ACC112 (cell line): ENCODE data around the gene TIMP3.

ENCODE experiments used
- H2AFZ ChIP-seq: fragments of 200-600 bp; sonication (generic); one replicate; pipeline ENCODE4 v1.6.0; 2017; ENCODE audit warnings: antibody characterized with exemption, low read length; ENCODE audit not compliant: unreplicated experiment
- H3K27ac ChIP-seq: fragments of 200-600 bp; sonication (generic); 2 replicates; pipeline ENCODE4 v1.5.1; 2014; ENCODE audit warnings: low read depth, mild to moderate bottlenecking, antibody characterized with exemption, low read length, moderate library complexity
- H3K27me3 ChIP-seq: fragments of 200-600 bp; sonication (generic); 2 replicates; pipeline ENCODE4 v1.6.1; 2014; ENCODE audit warnings: mild to moderate bottlenecking, antibody characterized with exemption, low read length, moderate library complexity, mixed read lengths; ENCODE audit not compliant: insufficient read depth
- H3K36me3 ChIP-seq: fragments of 200-600 bp; sonication (generic); 2 replicates; pipeline ENCODE4 v1.6.1; 2016; ENCODE audit warnings: mild to moderate bottlenecking, antibody characterized with exemption, low read length, moderate library complexity, mixed read lengths; ENCODE audit not compliant: insufficient read depth
- H3K4me1 ChIP-seq: fragments of 200-600 bp; sonication (generic); one replicate; pipeline ENCODE4 v1.6.1; 2016; ENCODE audit warnings: low read length, mixed read lengths; ENCODE audit not compliant: insufficient read depth, unreplicated experiment, control insufficient read depth
- H3K4me3 ChIP-seq: fragments of 200-600 bp; sonication (generic); 2 replicates; pipeline ENCODE4 v1.5.1; 2014; ENCODE audit warnings: mild to moderate bottlenecking, low read depth, low read length
- H3K79me2 ChIP-seq: fragments of 200-600 bp; sonication (generic); one replicate; pipeline ENCODE4 v1.6.0; 2016; ENCODE audit warnings: low read length; ENCODE audit not compliant: control insufficient read depth, unreplicated experiment, insufficient read depth

The TIMP3 gene

DNA sequence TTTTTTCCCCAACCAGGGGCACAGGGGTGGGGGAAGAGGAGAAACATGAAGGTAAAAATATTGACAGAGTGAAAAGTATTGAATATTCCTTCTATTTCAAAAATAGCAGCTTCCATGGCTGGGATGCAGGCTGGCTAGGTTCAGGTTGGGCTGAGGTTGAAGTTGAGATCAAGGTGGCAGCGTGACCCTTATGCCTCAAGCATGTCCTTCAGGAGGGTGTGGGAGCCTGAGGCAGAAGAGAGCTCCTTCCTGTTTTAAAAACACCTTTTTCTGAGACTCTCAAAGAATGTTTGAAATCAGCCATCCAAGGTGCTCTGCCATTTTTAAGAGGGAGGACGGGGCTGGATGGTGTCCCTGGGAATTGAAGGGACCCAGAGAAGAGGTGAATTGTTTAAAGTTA, 29.5 kb downstream of the TIMP3 start:
- no peak overlapping the region for H2AFZ ChIP-seq
- no peaks in the 10 kb centered on the region for H3K4me1 ChIP-seq
- H3K4me3 ChIP-seq = no peak overlapping the region
- no peaks in the 10 kb centered on the region for H3K27me3 ChIP-seq
- H3K79me2 ChIP-seq = no peaks in the 10 kb centered on the region
- no peak overlapping the region for H3K27ac ChIP-seq
- no peaks in the 10 kb centered on the region for H3K36me3 ChIP-seq

DNA sequence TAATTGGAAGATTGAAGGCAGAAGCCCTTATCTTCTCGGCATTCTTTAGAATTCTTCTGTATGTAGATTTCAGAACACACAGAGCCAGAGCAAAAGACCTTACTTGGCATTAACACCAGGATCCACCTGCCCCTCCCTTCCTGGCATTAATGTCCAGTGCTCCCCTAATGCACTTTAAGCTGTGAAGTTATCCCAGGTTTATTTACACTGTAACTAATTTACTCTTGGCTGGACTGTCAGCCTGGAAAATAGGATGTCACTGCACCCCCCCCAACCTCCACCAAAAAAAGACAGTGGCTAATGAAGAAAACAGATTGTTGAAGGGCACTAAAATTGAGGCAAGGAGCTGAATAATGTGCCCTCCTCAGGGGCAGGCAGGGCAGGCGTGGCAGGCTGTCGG, 30.1 kb downstream of the TIMP3 start:
- no peaks in the 10 kb centered on the region for H3K79me2 ChIP-seq
- no peak overlapping the region for H3K27ac ChIP-seq
- H3K36me3 ChIP-seq = no peaks in the 10 kb centered on the region
- H3K27me3 ChIP-seq = no peaks in the 10 kb centered on the region
- no peak overlapping the region for H2AFZ ChIP-seq
- no peak overlapping the region for H3K4me3 ChIP-seq
- H3K4me1 ChIP-seq = no peaks in the 10 kb centered on the region

GRCh38 chr22:32832174-32832573, 30.7 kb downstream of the TIMP3 start:
- Histone ChIP-seq H2AFZ (no peak overlapping the region), H3K27ac (no peak overlapping the region), H3K79me2 (no peaks in the 10 kb centered on the region), H3K27me3 (no peaks in the 10 kb centered on the region), H3K36me3 (no peaks in the 10 kb centered on the region), H3K4me1 (no peaks in the 10 kb centered on the region), H3K4me3 (no peak overlapping the region)

- Histone ChIP-seq H3K4me1 (no peaks in the 10 kb centered on the region), H2AFZ (no peak overlapping the region), H3K79me2 (no peaks in the 10 kb centered on the region), H3K4me3 (no peak overlapping the region), H3K36me3 (no peaks in the 10 kb centered on the region), H3K27me3 (no peaks in the 10 kb centered on the region), H3K27ac (no peak overlapping the region)
These were observed 35.0 kb downstream of the TIMP3 start for GRCh38 chr22:32836280-32837123.

- H3K79me2 ChIP-seq = no peaks in the 10 kb centered on the region
- H2AFZ ChIP-seq = no peak overlapping the region
- H3K4me1 ChIP-seq = no peaks in the 10 kb centered on the region
- no peak overlapping the region for H3K4me3 ChIP-seq
- H3K36me3 ChIP-seq = no peaks in the 10 kb centered on the region
- no peaks in the 10 kb centered on the region for H3K27me3 ChIP-seq
- no peak overlapping the region for H3K27ac ChIP-seq
These were observed 35.6 kb downstream of the TIMP3 start for GRCh38 chr22:32837142-32837541.

DNA sequence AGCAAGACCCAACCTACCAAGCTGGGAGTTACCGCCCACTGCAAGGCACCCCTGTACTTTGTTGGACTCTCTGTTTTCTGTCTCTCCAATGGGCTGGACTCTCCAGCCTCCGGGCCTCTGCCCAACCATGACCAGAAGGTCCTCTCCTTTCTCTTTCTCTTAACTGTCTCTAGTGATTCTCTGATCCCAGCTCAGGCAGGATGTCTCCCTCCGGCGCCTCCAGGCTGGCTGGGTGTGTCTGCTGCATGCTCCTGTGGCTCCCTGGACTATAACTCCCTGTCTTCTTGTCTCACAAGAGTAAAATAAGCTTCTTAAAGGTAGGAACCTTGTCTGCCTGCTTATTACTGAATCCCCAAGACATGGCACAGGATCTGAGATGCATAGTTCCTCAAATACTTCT, 36.3 kb downstream of the TIMP3 start:
- Histone ChIP-seq H3K4me1 (no peaks in the 10 kb centered on the region), H3K4me3 (no peak overlapping the region), H3K79me2 (no peaks in the 10 kb centered on the region), H3K27me3 (no peaks in the 10 kb centered on the region), H3K36me3 (no peaks in the 10 kb centered on the region), H2AFZ (no peak overlapping the region), H3K27ac (no peak overlapping the region)

DNA sequence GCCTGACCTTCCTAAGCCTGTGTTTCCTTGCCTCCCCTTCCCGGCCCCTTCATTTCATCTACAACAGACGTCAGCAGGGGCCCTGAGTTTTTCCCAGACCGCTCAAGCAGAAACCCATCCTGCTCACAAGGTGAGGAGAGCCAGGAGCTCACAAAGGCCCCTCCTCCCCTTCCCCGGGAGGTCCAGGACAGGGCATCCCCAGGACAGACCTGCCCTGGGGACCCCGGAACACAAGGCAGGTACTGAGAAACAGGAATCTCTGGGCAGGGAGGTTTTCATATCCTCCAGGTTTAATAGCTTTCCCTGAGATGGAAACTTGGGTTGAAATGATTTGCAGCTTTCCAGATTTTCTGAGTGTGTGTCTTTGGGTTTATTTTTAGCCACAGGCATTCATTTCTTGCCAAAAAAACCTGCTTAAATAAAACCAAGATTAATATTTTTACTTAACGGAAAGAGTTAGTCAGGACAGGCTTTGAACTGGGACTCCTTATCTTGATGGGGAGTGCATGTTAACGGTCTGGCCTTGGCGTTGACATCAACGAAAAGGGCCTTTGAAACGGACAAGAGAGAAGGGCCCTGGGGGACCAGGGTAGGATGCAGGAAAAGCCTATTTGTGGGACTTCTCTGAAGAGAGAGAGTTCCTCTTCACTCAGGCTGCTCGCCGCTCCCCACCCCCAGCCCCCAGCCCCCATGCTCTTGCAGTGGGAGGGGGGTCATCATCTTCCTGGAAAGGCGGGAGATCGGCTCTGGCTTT, 38.5 kb downstream of the TIMP3 start:
- H3K79me2 ChIP-seq = no peaks in the 10 kb centered on the region
- H3K4me1 ChIP-seq = no peaks in the 10 kb centered on the region
- H3K4me3 ChIP-seq = no peak overlapping the region
- no peaks in the 10 kb centered on the region for H3K36me3 ChIP-seq
- no peak overlapping the region for H3K27ac ChIP-seq
- no peak overlapping the region for H2AFZ ChIP-seq
- H3K27me3 ChIP-seq = no peaks in the 10 kb centered on the region

GRCh38 chr22:32841175-32841574, 39.7 kb downstream of the TIMP3 start:
- Histone ChIP-seq H3K4me3 (no peak overlapping the region), H3K27ac (no peak overlapping the region), H3K36me3 (no peaks in the 10 kb centered on the region), H3K27me3 (no peaks in the 10 kb centered on the region), H3K79me2 (no peaks in the 10 kb centered on the region), H3K4me1 (no peaks in the 10 kb centered on the region), H2AFZ (no peak overlapping the region)

DNA sequence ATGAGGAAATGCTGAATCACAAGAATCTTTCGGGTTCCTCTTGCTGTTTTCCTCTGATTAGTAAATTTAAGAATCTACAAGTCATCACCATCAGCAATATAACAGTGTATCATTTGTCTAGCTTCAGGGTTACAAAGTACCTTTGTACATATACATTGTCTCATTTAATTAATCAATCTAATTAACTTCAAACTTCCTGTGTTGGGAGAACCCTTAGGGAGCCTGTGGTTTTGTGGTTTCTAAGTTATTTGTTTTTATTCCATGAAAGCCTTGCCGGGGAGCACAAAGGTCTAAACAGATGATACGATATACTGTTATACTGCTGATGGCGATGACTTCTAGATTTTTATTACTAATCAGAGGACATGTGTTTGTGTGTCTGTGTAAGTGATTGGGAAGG, 41.0 kb downstream of the TIMP3 start:
- no peaks in the 10 kb centered on the region for H3K4me1 ChIP-seq

GRCh38 chr22:32843300-32843699, 41.8 kb downstream of the TIMP3 start:
- no peak overlapping the region for H2AFZ ChIP-seq
- H3K4me3 ChIP-seq = no peak overlapping the region
- no peak overlapping the region for H3K27ac ChIP-seq
- H3K79me2 ChIP-seq = no peaks in the 10 kb centered on the region
- H3K27me3 ChIP-seq = no peaks in the 10 kb centered on the region
- H3K36me3 ChIP-seq = no peaks in the 10 kb centered on the region
- no peaks in the 10 kb centered on the region for H3K4me1 ChIP-seq

More for the DNA sequence above, 41.0 kb downstream of the TIMP3 start:
- Histone ChIP-seq H3K27ac (no peak overlapping the region), H3K36me3 (no peaks in the 10 kb centered on the region), H3K27me3 (no peaks in the 10 kb centered on the region), H3K79me2 (no peaks in the 10 kb centered on the region), H3K4me3 (no peak overlapping the region), H2AFZ (no peak overlapping the region)

DNA sequence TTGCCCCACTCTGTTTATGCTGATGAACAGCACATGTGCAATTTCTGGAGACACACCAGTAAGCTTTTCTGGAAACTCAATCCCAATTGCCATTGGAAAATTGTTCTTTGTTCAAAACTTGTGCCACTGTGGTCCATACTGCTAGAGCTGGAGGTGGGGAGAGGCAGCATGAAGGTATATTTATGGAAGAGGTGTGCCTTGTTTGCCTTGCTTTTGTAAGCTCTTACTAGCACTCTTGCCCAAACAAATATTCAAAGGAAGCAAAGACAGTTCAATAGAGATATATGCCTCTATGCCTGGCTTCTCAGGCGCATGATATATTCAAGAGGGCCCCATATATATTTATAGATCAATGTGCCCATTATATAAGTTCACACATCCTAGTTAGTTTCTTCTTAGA, 42.7 kb downstream of the TIMP3 start:
- Histone ChIP-seq H3K36me3 (no peaks in the 10 kb centered on the region), H3K4me1 (no peaks in the 10 kb centered on the region), H2AFZ (no peak overlapping the region), H3K27me3 (no peaks in the 10 kb centered on the region), H3K4me3 (no peak overlapping the region), H3K27ac (no peak overlapping the region), H3K79me2 (no peaks in the 10 kb centered on the region)
